DMS53 treated with DMSO at 0.1 percent for 48 hours (cell line): Measurements from ENCODE around the gene RASGRP2.

Source experiments
- DNase-seq: peaks from one replicate; lab custom pipeline; 2025; ENCODE audit not compliant: unreplicated experiment; lab: John Stamatoyannopoulos, UW

The RASGRP2 gene

DNA sequence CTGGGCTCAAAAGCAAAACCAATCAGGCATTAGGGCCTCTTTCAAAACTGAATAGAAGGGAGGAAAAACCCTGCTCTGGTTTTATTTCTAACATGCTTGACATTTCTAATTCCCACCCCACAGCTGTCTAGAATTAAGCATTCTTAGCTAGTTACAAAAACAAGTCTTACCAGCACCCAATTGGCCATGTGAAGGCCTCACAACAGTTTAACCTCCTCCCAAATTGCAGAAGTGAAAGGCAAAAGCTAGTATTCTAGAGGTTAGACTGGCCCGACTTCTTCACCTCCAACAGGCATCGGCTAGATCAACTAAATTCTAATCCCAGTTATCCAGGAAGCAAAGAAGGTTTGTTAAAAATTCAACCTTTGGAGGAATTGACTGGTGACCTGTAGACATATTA is 27.9 kb upstream of the RASGRP2 start:
- DNase-seq, result no peak

GRCh38 chr11:64770120-64770519 is 26.2 kb upstream of the RASGRP2 start:
- DNase-seq, result no peak

DNA sequence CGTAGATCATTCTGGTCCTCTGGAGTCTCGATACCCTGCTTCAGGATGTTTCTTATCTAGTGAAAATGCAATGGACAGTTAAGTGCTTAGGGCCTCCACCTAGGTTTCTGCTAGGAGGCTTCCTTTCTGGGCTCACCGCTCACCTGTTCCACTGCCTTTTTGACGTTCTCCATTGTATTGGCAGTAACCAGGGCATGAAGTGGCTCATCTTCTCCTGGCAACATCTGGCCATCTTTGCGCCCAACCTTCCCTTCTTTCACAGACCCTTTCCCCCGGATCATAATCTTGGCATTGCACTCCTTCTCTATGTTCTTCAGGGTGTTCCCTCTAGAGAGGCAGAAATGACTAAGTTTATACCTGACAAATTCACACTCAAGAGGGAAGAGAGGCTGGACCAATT is 25.3 kb upstream of the RASGRP2 start:
- no peak for DNase-seq

GRCh38 chr11:64768300-64768694 is 24.4 kb upstream of the RASGRP2 start:
- DNase-seq, result no peak

DNA sequence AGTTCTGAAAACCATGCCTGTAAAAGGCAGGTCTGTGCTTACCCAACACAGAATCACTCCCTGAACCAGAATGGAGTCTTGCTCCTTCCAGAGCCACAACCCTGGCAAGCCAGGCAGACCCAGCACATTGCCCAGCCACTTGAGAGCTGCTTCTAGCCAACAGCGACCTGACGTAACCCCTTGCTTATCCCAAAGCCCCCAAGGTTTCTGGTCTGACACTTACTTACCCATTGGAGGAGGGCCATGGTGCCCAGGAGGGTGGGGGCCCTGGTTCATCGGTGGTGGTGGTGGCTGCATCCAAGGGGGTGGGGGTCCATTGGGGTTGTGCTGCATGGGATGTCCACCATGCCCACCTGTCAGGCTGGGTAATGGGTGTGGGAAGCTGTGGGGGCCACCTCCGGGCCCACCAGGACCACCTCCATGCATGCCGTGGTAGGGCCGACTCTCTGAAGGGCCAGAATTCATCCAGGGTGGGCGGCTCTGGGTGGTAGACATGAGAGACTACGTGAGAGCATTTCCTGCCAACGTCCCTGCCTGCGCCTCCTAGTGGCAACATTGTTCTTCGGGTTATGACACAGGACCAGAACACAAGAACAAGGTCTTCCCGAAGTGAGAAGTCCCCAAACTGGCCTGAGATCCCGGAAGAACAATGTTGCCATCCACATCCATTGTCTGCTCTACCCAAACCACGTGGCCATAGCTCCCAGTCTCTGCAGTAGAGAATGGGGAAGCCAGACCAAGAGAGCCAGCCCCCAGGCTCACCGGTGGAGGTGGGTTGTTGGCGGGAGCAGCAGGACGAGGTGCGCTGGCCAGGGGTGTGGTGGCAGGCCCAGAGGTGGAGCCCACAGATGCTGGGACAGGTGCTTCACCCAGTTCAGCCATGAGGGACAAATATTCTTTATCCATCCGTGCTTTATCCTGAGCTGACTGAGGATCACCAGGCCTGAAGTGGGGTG is 23.7 kb upstream of the RASGRP2 start:
- DNase-seq, result peak; percentile 56

GRCh38 chr11:64766881-64767280 is 22.9 kb upstream of the RASGRP2 start:
- no peak for DNase-seq

DNA sequence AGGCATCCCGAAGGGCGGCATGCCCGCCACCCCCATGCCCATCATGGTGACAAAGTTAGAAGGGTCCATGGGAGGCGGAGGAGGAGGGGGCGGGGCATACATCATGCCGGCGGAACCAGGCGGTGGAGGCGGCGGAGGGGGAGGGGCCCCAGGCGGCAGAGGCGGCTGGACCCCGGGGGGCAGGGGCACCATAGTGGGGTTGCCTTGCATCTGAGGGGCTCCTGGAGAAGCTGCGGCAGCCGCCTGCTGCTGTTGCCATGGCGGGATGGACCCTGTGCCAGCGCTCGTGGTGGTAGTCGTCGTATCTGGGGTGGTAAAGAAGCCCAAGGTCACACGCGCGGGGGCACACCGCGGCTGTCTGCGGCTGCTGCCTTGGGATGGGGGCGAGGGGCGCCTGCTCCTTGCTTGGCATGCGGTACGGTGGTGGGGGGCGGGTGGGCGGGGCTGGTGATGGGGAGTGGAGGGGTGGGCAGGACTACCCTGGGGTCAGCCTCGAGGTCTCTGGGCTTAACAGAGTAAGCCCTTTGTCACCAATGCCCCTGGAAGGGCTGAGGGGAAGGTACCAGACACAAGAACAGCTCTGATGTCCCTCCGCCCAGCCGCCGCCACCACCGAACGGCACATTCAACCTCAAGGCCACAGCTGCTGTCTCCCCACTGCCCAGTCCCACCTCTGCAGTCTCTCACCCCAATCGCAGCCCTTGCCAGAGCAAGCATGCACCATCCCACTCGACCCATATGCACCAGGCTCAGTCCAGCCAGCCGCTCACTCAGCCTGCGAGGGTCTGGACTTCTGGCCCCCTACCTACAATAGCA is 22.1 kb upstream of the RASGRP2 start:
- DNase-seq, result no peak

GRCh38 chr11:64765291-64765850 is 21.4 kb upstream of the RASGRP2 start:
- DNase-seq, result no peak

DNA sequence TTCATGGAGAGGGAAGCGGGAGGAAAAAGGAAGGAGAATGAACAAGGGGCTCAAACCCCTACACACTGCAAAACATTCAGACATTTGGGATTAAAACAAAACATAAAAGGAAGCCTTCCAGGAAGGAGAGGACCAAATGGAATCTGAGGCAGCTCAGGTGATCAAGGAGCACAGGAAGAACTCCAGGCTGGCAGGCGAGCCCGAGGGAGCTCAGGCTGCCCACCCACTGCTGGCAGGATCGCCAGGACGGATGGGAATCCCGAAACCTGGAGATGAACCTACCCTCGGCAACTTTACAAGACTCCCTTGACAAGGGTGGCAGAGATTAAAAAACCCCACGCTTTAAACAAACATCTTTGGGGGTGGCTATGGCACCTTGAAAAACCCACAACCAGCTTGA is 20.8 kb upstream of the RASGRP2 start:
- DNase-seq, result no peak

GRCh38 chr11:64764040-64764611 is 20.2 kb upstream of the RASGRP2 start:
- no peak for DNase-seq

DNA sequence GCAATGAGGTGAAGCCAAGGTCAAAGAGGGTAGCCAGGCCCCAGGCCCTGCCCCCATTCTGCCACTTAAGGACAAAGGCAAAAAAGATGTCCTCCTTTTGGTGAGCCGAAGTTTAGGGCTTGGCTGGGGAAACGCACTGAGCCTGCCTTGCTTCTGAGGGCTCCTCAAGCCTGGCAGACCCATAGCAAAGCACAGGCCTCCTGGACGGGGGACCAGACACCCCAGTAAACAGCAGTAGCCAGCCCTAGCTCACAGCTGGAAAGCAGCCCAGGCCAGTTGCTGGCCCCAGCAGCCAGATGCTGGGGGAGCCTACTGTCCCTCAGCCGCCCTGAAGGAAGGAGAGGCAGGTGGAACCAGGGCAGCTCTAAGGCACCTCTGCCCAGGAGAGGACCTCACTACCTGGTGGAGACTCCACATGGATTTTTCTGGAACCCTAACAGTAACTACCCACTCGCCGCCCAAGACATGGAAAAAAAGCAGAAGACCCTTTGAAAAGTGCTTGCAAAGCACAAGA is 19.6 kb upstream of the RASGRP2 start:
- DNase-seq, result no peak

GRCh38 chr11:64762674-64763525 is 19.0 kb upstream of the RASGRP2 start:
- DNase-seq, result no peak

DNA sequence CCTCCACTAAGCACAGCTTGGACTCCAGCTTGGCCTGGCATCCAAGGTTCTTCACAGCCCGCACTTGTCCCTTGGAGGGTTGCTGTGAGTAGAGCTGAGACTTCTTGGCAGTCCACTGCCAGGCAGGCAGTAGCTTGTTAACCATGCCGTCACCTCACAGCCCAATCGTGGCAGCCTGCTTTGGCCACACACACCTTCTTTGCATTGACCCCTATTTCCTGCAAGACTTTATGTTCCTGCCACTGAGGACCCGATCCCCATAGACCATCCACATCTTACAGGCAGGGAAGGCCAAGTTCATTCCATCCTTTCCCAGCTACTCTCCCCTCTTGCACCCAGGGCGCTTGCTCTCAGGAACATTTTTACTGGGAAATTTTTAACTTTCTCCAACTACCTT is 18.3 kb upstream of the RASGRP2 start:
- DNase-seq, result no peak

- DNase-seq, result no peak
These were observed 16.9 kb upstream of the RASGRP2 start for GRCh38 chr11:64760759-64761420.

GRCh38 chr11:64759722-64760719 is 16.1 kb upstream of the RASGRP2 start, which contains the start of gene PYGM:
Gene PYGM, minus strand, starts transcription at chr11:64759974. Its CDS starts 76 bp downstream, at chr11:64759898.
- DNase-seq, result no peak

GRCh38 chr11:64759131-64759721 is 15.3 kb upstream of the RASGRP2 start:
- DNase-seq, result no peak

GRCh38 chr11:64758330-64759079 is 14.6 kb upstream of the RASGRP2 start:
- DNase-seq, result no peak
